NCI-H146 treated with DMSO at 0.1 percent for 48 hours (cell line): ENCODE measurements around the gene MMRN2.
A peak's percentile ranks its signal among the peaks of the same experiment; 100 is the strongest.
"Not testable (repeated sequence)": the region's sequence is repeated elsewhere in the genome, so short reads cannot be mapped to it uniquely, and the experiment has no call there.

Experiments used
- DNase-seq: peaks from one replicate; lab custom pipeline; 2025; ENCODE audit not compliant: unreplicated experiment; lab: John Stamatoyannopoulos, UW

MMRN2 gene

GRCh38 chr10:86957471-86958115, at the start of gene MMRN2:
TSS of gene MMRN2 (minus strand) at chr10:86957615. CDS start at chr10:86957541, 74 bp downstream.
- no peak for DNase-seq

DNA sequence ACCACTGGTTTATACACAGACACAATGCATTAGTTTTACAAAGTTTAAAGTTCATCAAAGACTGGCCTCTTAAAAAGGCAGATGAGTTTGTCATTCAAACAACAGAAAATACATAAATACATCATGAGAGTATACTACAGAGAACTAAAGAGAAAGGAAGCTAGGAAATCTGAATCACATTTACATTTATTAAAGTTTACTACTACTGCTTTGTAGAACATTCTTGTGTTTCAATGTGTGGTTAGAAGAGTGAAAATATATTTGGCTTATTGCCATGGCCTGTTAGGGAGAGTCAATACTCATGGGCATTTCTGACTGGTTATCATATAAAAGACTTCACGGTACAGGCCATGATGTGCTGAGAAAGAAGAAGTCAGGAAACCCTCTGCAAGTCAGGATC, 49.7 kb upstream of the MMRN2 start:
- DNase-seq = not testable (repeated sequence)

GRCh38 chr10:87000491-87000890, 43.1 kb upstream of the MMRN2 start:
- DNase-seq = no peak

DNA sequence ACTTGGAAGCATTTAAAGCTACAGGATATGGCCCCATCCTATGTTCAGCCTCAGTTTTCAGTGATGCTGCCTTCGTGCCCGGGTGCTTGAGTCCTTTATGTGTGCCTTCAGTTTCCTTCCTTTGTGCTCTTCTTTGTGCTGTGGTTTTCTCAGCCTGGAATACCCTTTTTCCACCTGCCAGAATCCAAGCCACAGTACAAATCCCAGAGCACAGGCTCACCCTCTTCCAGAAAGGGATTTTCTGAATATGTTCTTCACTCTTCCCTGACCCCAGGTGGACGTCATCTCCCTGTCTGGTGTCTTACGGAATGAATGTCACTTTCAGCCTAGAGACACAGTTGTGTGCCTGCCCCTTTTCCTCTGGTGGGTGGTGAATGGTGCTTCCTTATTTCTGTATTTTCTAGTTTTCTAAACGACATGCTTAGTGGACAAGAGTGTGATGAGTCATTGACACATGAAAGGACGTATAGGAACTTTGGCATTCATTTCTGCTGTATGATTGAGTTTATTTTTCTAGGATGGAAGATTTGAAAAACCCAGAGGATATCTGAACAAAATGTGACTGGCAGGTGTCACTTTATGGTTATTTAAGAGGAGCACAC, 42.5 kb upstream of the MMRN2 start:
- not testable (repeated sequence) for DNase-seq

DNA sequence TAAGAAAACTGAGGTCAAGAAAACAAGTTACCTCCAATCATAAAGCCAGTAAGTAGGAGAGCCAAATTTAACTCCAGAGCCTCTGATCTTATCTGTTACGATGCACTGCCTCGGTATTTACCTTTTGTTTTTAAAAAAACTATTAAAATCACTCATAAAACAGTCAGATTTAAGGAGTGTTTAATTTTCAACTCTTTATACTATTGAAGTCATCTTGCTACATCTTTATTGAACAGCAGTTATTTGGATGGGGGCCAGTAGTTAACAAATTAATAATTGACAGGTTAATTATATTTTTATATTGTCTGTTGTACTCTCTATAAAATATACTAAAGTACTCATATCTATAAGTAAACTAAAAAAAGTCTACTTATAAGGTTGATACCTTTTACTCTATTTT, 35.5 kb upstream of the MMRN2 start:
- DNase-seq = no peak

- no peak for DNase-seq
Observed at GRCh38 chr10:86992456-86992855, 35.0 kb upstream of the MMRN2 start.

GRCh38 chr10:86991362-86991761, 33.9 kb upstream of the MMRN2 start:
- DNase-seq = not testable (repeated sequence)

DNA sequence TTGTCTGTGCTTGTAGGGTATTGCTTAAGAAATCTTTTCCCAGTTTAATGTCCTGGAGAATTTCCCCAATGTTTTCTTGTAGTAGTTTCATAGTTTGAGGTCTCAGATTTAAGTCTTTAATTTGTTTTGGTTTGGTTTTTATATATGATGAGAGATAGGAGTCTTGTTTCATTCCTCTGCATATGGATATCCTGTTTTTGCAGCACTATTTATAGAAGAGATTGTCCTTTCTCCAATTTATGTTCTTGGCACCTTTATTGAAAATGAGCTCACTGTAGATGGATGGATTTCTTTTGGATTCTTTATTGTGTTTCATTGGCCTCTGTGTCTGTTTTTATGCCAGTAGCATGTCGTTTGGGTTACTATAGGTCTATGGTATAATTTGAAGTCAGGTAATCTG, 31.1 kb upstream of the MMRN2 start:
- no peak for DNase-seq

GRCh38 chr10:86984498-86984897, 27.1 kb upstream of the MMRN2 start:
- DNase-seq = not testable (repeated sequence)

DNA sequence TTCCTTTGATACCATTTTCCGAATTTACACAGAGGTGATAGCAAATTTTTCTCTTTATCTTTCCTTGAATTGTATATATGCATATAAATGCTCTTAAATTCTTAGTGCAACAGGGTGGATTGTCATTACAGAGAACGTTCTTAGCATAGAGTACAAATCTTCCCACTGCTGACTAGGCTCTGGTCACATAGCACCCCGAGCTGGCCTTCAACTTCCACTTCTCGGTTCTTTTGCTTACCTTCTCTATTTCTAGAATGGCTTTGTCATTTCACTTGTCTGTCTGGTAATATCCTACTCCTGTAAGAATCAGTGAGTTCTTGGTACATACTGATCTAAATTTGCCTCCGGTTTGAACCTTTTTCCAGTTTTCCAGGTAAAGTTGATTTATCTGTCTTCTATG, 24.3 kb upstream of the MMRN2 start:
- no peak for DNase-seq

GRCh38 chr10:86981020-86981419, 23.6 kb upstream of the MMRN2 start:
- DNase-seq = not testable (repeated sequence)

DNA sequence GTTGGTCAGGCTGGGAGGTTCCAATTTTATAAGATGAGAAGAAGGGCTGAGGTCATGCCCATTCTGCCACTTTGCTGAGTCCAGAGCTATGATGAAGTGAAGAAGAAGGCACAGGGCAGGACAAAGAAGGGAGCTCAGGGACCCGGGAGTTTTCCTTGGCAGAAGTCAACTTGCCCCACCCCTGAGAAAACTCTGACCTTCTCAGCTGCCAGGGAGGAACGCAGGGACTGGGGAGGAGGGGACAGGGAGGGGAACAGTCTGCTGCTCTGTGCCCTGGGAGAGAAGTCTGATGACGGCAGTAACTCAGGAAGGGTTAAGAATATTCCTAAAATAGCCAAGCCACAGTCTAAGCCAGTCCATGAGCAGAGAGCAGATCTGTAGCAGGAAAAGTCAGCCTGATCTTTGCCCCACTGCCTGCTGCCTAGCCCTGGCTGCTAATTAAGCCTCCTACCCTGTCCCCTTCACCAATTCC, 22.6 kb upstream of the MMRN2 start:
- DNase-seq = no peak

GRCh38 chr10:86979296-86979818, 21.9 kb upstream of the MMRN2 start:
- no peak for DNase-seq

- not testable (repeated sequence) for DNase-seq
Observed at GRCh38 chr10:86978457-86978856, 21.0 kb upstream of the MMRN2 start.

GRCh38 chr10:86976362-86977056, 19.1 kb upstream of the MMRN2 start:
- no peak for DNase-seq

DNA sequence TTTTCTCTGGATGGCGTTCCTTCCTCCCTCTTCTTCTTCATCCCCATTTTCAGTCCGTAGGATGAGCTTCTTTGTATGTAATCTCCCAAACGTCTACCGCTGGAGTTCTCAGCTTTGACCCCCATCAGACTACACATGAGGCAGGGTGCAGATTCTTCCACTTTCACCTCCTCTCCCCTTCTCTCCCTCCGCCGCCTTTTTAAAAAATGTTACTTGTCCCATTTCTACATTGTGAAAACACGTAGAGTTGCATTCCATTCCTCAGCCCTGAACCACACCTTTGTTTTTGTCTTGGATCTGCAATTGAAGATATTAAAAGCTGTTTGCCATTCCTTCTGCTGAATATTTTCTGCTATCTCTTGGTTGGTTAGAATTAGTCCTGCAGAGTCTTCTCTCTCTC, 17.1 kb upstream of the MMRN2 start:
- DNase-seq = no peak

GRCh38 chr10:86972613-86973380, 15.4 kb upstream of the MMRN2 start:
- no peak for DNase-seq

DNA sequence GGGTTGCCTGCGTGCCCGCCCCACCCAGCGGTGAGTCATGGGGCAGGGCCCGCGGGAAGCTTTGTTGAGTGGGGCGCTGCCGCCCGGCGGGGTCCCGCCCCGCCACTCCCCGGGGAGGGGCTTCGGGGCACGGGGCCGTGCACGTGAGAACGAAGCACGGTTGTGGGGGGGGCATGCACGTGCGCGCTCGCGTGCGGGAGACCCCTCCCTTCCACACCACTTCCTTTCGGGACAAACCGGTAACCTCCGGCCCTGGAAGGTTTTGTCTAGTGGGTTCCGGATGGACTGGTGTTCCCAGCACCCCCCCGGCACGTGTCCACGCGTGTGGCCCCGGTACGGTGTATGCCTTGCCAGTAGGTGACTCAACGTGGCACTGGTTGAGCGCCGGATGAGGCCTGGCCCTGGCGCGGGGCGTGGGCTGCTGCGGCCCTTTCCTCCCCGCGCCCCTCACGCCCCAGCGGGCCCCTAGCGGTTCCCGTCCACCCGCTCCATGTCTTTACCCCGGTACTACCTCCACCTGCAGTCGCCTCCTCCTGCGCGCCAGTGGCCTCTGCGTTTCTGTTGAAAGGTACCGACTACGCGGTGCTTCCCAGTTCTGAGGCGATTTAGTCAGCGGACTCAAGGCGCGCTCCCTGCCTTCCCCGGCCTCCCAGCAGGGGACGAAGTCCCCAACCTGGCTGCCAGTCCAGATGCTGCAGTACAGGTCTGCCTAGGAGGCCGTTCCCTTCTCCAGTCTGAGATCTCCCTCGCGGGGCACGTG, 14.0 kb upstream of the MMRN2 start:
- peak; percentile 87 for DNase-seq

DNA sequence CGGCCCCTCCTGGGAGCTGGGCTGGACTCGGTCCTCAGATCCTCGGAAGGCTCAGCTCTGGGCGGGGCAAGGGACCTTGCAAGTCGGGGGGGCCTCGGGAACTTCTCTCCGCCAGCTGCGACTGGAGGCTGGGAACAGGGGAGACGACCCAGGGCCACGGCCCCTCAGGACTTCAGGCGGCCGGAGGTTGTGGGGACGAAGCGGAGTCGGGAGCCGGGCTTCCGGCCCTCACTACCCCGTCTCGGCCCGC, 13.5 kb upstream of the MMRN2 start:
- DNase-seq = no peak

GRCh38 chr10:86970162-86970981, 13.0 kb upstream of the MMRN2 start:
- peak; percentile 67 for DNase-seq
